Glomerular visceral epithelial cell (primary cell): Measurements from ENCODE around the gene GPRASP3.
"Not testable (repeated sequence)": the region's sequence is repeated elsewhere in the genome, so short reads cannot be mapped to it uniquely, and the experiment has no call there.

Experiments
- DNase-seq: peaks from one replicate; pipeline ENCODE4 v3.0.0-alpha.2; 2016; ENCODE audit errors: extremely low spot score

The GPRASP3 gene

GRCh38 chrX:102720237-102721168 lies at the start of gene GPRASP3:
TSS of gene GPRASP3 (plus strand) at chrX:102720743. CDS start at chrX:102748996, 28,253 bp downstream.
- DNase-seq: peak; percentile 42

- DNase-seq: no peak
These were observed 47.7 kb upstream of the GPRASP3 start for GRCh38 chrX:102672856-102673255.

- DNase-seq: not testable (repeated sequence)
These were observed 43.1 kb upstream of the GPRASP3 start for GRCh38 chrX:102677479-102677878.

GRCh38 chrX:102684772-102685520 lies 35.6 kb upstream of the GPRASP3 start:
- no peak for DNase-seq

GRCh38 chrX:102694749-102695148 lies 25.8 kb upstream of the GPRASP3 start:
- DNase-seq: no peak

- no peak for DNase-seq
These were observed 24.2 kb upstream of the GPRASP3 start for GRCh38 chrX:102696306-102696705.

GRCh38 chrX:102697494-102697893 lies 23.0 kb upstream of the GPRASP3 start:
- no peak for DNase-seq

GRCh38 chrX:102708900-102709299 lies 11.6 kb upstream of the GPRASP3 start:
- no peak for DNase-seq

GRCh38 chrX:102711872-102712215 lies 8.7 kb upstream of the GPRASP3 start:
- no peak for DNase-seq

- DNase-seq: peak; percentile 12
These were observed 8.2 kb upstream of the GPRASP3 start, which contains the start of gene GPRASP2 for GRCh38 chrX:102712216-102712966. TSS of gene GPRASP2 (plus strand) at chrX:102712448. CDS start at chrX:102714870, 2,422 bp downstream.

GRCh38 chrX:102712981-102713625 lies 7.4 kb upstream of the GPRASP3 start:
- DNase-seq: peak; percentile 40

GRCh38 chrX:102714994-102715393 lies 5.5 kb upstream of the GPRASP3 start:
- DNase-seq: no peak

- DNase-seq: no peak
These were observed 4.6 kb upstream of the GPRASP3 start for GRCh38 chrX:102715967-102716366.

GRCh38 chrX:102721169-102721506 lies 595 bp downstream of the GPRASP3 start:
- DNase-seq: not testable (repeated sequence)

GRCh38 chrX:102723456-102723855 lies 2.9 kb downstream of the GPRASP3 start:
- DNase-seq: no peak

- DNase-seq: no peak
These were observed 7.2 kb downstream of the GPRASP3 start for GRCh38 chrX:102727761-102728160.

GRCh38 chrX:102728646-102729045 lies 8.1 kb downstream of the GPRASP3 start:
- DNase-seq: no peak

- no peak for DNase-seq
These were observed 19.1 kb downstream of the GPRASP3 start for GRCh38 chrX:102739657-102740056.

GRCh38 chrX:102744307-102744706 lies 23.8 kb downstream of the GPRASP3 start:
- DNase-seq: no peak

GRCh38 chrX:102745513-102745856 lies 24.9 kb downstream of the GPRASP3 start:
- no peak for DNase-seq

- DNase-seq: no peak
These were observed 25.5 kb downstream of the GPRASP3 start for GRCh38 chrX:102745857-102746584.
